ENCODE results near the gene BATF3.
A peak's percentile ranks its signal among the peaks of the same experiment; 100 is the strongest.
"Not testable (repeated sequence)": the region's sequence is repeated elsewhere in the genome, so short reads cannot be mapped to it uniquely, and the experiment has no call there.

Gene BATF3

DNA sequence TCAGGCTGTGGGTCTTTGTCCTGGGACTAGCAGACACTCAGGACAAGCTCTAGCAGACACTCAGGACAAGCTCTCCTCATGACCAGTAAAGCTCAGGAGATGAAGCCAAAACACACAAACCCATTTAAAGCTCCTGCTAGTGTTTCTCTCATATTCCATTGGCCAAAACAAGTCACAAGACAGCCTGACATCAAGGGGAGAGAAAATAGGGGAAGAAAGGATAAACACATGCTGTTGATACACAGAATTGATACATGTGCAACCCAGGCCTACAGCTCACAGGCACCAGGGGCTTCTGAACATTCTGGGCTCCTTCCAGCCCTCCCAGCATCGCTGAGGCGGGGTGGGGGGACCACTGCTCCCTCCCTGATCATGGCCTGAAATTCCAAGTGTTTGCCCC lies 55.8 kb downstream of the BATF3 start:
- TF ChIP-seq, protein P1, sequence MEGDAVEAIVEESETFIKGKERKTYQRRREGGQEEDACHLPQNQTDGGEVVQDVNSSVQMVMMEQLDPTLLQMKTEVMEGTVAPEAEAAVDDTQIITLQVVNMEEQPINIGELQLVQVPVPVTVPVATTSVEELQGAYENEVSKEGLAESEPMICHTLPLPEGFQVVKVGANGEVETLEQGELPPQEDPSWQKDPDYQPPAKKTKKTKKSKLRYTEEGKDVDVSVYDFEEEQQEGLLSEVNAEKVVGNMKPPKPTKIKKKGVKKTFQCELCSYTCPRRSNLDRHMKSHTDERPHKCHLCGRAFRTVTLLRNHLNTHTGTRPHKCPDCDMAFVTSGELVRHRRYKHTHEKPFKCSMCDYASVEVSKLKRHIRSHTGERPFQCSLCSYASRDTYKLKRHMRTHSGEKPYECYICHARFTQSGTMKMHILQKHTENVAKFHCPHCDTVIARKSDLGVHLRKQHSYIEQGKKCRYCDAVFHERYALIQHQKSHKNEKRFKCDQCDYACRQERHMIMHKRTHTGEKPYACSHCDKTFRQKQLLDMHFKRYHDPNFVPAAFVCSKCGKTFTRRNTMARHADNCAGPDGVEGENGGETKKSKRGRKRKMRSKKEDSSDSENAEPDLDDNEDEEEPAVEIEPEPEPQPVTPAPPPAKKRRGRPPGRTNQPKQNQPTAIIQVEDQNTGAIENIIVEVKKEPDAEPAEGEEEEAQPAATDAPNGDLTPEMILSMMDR (conservative IDR thresholded peaks at IDR 0.05; ENCODE audit: low read length): no peak
- no peak for TF ChIP-seq EZH2phosphoT487 (IDR thresholded peaks at IDR 0.05; ENCODE audit: borderline replicate concordance)
- no peak overlapping the region; the same call in 1 of the 2 replicates for H2AFZ ChIP-seq (ENCODE audit: low read length)
- H3K4me3 ChIP-seq (ENCODE audit: low read length, poor library complexity, severe bottlenecking): no peak overlapping the region
- H3K9ac ChIP-seq (ENCODE audit: low read depth, low read length, poor library complexity, severe bottlenecking): no peak overlapping the region
- no peaks in the 10 kb centered on the region for H3K27me3 ChIP-seq (ENCODE audit: insufficient read depth, low read length, poor library complexity, severe bottlenecking)
- no peaks in the 10 kb centered on the region for H3K36me3 ChIP-seq (ENCODE audit: insufficient read depth, low read length)
- H4K20me1 ChIP-seq (ENCODE audit: insufficient read depth, low read length, poor library complexity, severe bottlenecking): no peaks in the 10 kb centered on the region
- no peaks in the 10 kb centered on the region for H3F3A ChIP-seq (ENCODE audit: low read depth)
- no peak overlapping the region for H3K4me2 ChIP-seq (ENCODE audit: low read depth, low read length, poor library complexity, severe bottlenecking)
- H3K4me1 ChIP-seq (ENCODE audit: insufficient read depth, low read length, poor library complexity, severe bottlenecking): peaks cover 25% of the 10 kb centered on the region
- H3K9me2 ChIP-seq (replicated peaks; ENCODE audit: low read depth, low read length): no peaks in the 10 kb centered on the region
- no peaks in the 10 kb centered on the region for H3K9me3 ChIP-seq (ENCODE audit: insufficient read depth, low read depth, low read length)
- H3K79me2 ChIP-seq (ENCODE audit: insufficient read depth, low read length): no peaks in the 10 kb centered on the region

- Histone ChIP-seq H3K79me2 (ENCODE audit: insufficient read depth, low read length) (no peaks in the 10 kb centered on the region), H2AFZ (ENCODE audit: low read length) (no peak overlapping the region), H3K9me2 (replicated peaks; ENCODE audit: low read depth, low read length) (no peaks in the 10 kb centered on the region), H3K36me3 (ENCODE audit: insufficient read depth, low read length) (no peaks in the 10 kb centered on the region), H3K4me2 (ENCODE audit: low read depth, low read length, poor library complexity, severe bottlenecking) (no peak overlapping the region), H3K27me3 (ENCODE audit: insufficient read depth, low read length, poor library complexity, severe bottlenecking) (no peaks in the 10 kb centered on the region), H4K20me1 (ENCODE audit: insufficient read depth, low read length, poor library complexity, severe bottlenecking) (no peaks in the 10 kb centered on the region), H3F3A (ENCODE audit: low read depth) (peaks cover 4% of the 10 kb centered on the region; the same call in 1 of the 2 replicates), H3K4me1 (ENCODE audit: insufficient read depth, low read length, poor library complexity, severe bottlenecking) (peaks cover 44% of the 10 kb centered on the region), H3K4me3 (ENCODE audit: low read length, poor library complexity, severe bottlenecking) (no peak overlapping the region), H3K9me3 (ENCODE audit: insufficient read depth, low read depth, low read length) (no peaks in the 10 kb centered on the region), H3K9ac (ENCODE audit: low read depth, low read length, poor library complexity, severe bottlenecking) (no peak overlapping the region)
- TF ChIP-seq, protein P1 (conservative IDR thresholded peaks at IDR 0.05; ENCODE audit: low read length): no peak
- no peak for TF ChIP-seq EZH2phosphoT487 (IDR thresholded peaks at IDR 0.05; ENCODE audit: borderline replicate concordance)
These were observed 57.7 kb downstream of the BATF3 start for GRCh38 chr1:212641956-212642355.

DNA sequence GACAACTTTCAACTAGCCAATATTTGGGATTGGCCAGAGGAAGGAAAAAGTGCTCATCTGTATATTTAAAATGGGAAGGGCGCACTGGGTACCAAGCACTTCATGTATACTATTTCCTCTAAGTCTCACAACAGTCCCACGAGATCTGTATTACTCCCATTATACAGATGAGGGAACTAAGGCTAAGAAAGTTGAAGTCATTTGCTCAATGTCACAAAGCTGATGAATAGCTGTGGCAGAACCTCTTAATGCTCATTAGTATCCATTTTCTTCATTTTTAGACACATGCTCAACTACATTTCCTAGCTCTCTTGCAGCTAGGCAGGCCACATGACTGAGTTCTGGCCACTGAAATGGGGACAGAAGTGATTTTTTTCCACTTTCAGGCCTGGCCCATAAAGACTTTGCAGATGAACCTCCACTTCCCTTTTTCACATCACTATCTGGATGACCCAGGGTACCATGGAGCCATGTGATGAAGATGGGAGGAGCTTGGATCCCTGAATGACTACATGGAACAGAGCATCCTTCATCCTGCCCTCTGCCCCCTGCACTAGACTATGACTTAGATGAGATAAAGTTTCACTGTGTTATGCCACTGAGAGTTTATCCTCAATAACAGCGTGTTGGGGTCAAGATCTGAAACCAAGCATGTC lies 59.3 kb downstream of the BATF3 start:
- TF ChIP-seq EZH2phosphoT487 (IDR thresholded peaks at IDR 0.05; ENCODE audit: borderline replicate concordance): no peak
- TF ChIP-seq, protein P1 (conservative IDR thresholded peaks at IDR 0.05; ENCODE audit: low read length): no peak
- no peaks in the 10 kb centered on the region for H4K20me1 ChIP-seq (ENCODE audit: insufficient read depth, low read length, poor library complexity, severe bottlenecking)
- no peak overlapping the region for H3K4me2 ChIP-seq (ENCODE audit: low read depth, low read length, poor library complexity, severe bottlenecking)
- no peak overlapping the region for H2AFZ ChIP-seq (ENCODE audit: low read length)
- H3K79me2 ChIP-seq (ENCODE audit: insufficient read depth, low read length): no peaks in the 10 kb centered on the region
- H3K36me3 ChIP-seq (ENCODE audit: insufficient read depth, low read length): no peaks in the 10 kb centered on the region
- no peaks in the 10 kb centered on the region for H3K9me2 ChIP-seq (replicated peaks; ENCODE audit: low read depth, low read length)
- H3K4me1 ChIP-seq (ENCODE audit: insufficient read depth, low read length, poor library complexity, severe bottlenecking): peaks cover 57% of the 10 kb centered on the region
- H3F3A ChIP-seq (ENCODE audit: low read depth): peaks cover 15% of the 10 kb centered on the region
- no peaks in the 10 kb centered on the region for H3K27me3 ChIP-seq (ENCODE audit: insufficient read depth, low read length, poor library complexity, severe bottlenecking)
- no peaks in the 10 kb centered on the region for H3K9me3 ChIP-seq (ENCODE audit: insufficient read depth, low read depth, low read length)
- no peak overlapping the region for H3K4me3 ChIP-seq (ENCODE audit: low read length, poor library complexity, severe bottlenecking)
- no peak overlapping the region for H3K9ac ChIP-seq (ENCODE audit: low read depth, low read length, poor library complexity, severe bottlenecking)

GRCh38 chr1:212639524-212639923 lies 60.1 kb downstream of the BATF3 start:
- not testable (repeated sequence) for H3K79me2 ChIP-seq (ENCODE audit: insufficient read depth, low read length); H3K4me2 ChIP-seq (ENCODE audit: low read depth, low read length, poor library complexity, severe bottlenecking); H3K36me3 ChIP-seq (ENCODE audit: insufficient read depth, low read length); H3K4me3 ChIP-seq (ENCODE audit: low read length, poor library complexity, severe bottlenecking); H3K9me2 ChIP-seq (replicated peaks; ENCODE audit: low read depth, low read length); H3K9me3 ChIP-seq (ENCODE audit: insufficient read depth, low read depth, low read length); H2AFZ ChIP-seq (ENCODE audit: low read length); H4K20me1 ChIP-seq (ENCODE audit: insufficient read depth, low read length, poor library complexity, severe bottlenecking); H3K27me3 ChIP-seq (ENCODE audit: insufficient read depth, low read length, poor library complexity, severe bottlenecking)
- peaks cover 59% of the 10 kb centered on the region for H3K4me1 ChIP-seq (ENCODE audit: insufficient read depth, low read length, poor library complexity, severe bottlenecking)
- peaks cover 18% of the 10 kb centered on the region for H3F3A ChIP-seq (ENCODE audit: low read depth)
- peak overlapping the region; percentile 36 for H3K9ac ChIP-seq (ENCODE audit: low read depth, low read length, poor library complexity, severe bottlenecking)
